ENCODE data around the gene CELF5. TPM values are rescaled to one million over a fixed set of nuclear protein-coding genes. Genes with fewer than 3 reads are reported as not detected.
"Not testable (repeated sequence)": the region's sequence is repeated elsewhere in the genome, so short reads cannot be mapped to it uniquely, and the experiment has no call there.

Gene CELF5
- total RNA-seq, 1 experiment from 2014 or later: 0.60 TPM

GRCh38 chr19:3274245-3274941 lies 49.9 kb downstream of the CELF5 start:
- DNase-seq (ENCODE audit: low spot score): no peak

- DNase-seq (ENCODE audit: low spot score): peak; percentile 53
Measured at GRCh38 chr19:3274942-3275582, 50.6 kb downstream of the CELF5 start.

GRCh38 chr19:3275583-3276340 lies 51.3 kb downstream of the CELF5 start:
- DNase-seq (ENCODE audit: low spot score): peak; percentile 81

- DNase-seq (ENCODE audit: low spot score): peak; percentile 85
Measured at GRCh38 chr19:3276341-3276799, 51.9 kb downstream of the CELF5 start.

GRCh38 chr19:3277649-3278048 lies 53.2 kb downstream of the CELF5 start:
- no peak for DNase-seq (ENCODE audit: low spot score)

GRCh38 chr19:3278294-3278693 lies 53.8 kb downstream of the CELF5 start:
- DNase-seq (ENCODE audit: low spot score): no peak

- DNase-seq (ENCODE audit: low spot score): no peak
Measured at GRCh38 chr19:3278749-3279148, 54.3 kb downstream of the CELF5 start.

- no peak for DNase-seq (ENCODE audit: low spot score)
Measured at GRCh38 chr19:3279306-3279705, 54.8 kb downstream of the CELF5 start.

GRCh38 chr19:3281026-3281425 lies 56.6 kb downstream of the CELF5 start:
- DNase-seq (ENCODE audit: low spot score): no peak

- no peak for DNase-seq (ENCODE audit: low spot score)
Measured at GRCh38 chr19:3282155-3282554, 57.7 kb downstream of the CELF5 start.

GRCh38 chr19:3282564-3282963 lies 58.1 kb downstream of the CELF5 start:
- no peak for DNase-seq (ENCODE audit: low spot score)

- no peak for DNase-seq (ENCODE audit: low spot score)
Measured at GRCh38 chr19:3283246-3283751, 58.8 kb downstream of the CELF5 start.

- no peak for DNase-seq (ENCODE audit: low spot score)
Measured at GRCh38 chr19:3283886-3284657, 59.6 kb downstream of the CELF5 start.

GRCh38 chr19:3284759-3285646 lies 60.5 kb downstream of the CELF5 start:
- no peak for DNase-seq (ENCODE audit: low spot score)

- no peak for DNase-seq (ENCODE audit: low spot score)
Measured at GRCh38 chr19:3285647-3286176, 61.3 kb downstream of the CELF5 start.

- DNase-seq (ENCODE audit: low spot score): no peak
Measured at GRCh38 chr19:3287814-3288213, 63.4 kb downstream of the CELF5 start.

GRCh38 chr19:3288437-3288836 lies 64.0 kb downstream of the CELF5 start:
- not testable (repeated sequence) for DNase-seq (ENCODE audit: low spot score)

- DNase-seq (ENCODE audit: low spot score): no peak
Measured at GRCh38 chr19:3289971-3290569, 65.6 kb downstream of the CELF5 start.

GRCh38 chr19:3290858-3291257 lies 66.4 kb downstream of the CELF5 start:
- DNase-seq (ENCODE audit: low spot score): not testable (repeated sequence)

GRCh38 chr19:3291644-3292043 lies 67.2 kb downstream of the CELF5 start:
- DNase-seq (ENCODE audit: low spot score): no peak
